Prostate gland (tissue), 2 donors: ENCODE measurements around the gene GM2A.

Experiments used
- POLR2A ChIP-seq: fragments of 450-650 bp; IDR thresholded peaks from one replicate; pipeline ENCODE4 v1.6.1; 2016; ENCODE audit warnings: antibody characterized with exemption, mild to moderate bottlenecking
- POLR2AphosphoS5 ChIP-seq: sonication (generic); formaldehyde crosslinking; IDR thresholded peaks from one replicate; pipeline ENCODE4 v1.6.1; 2017; ENCODE audit warnings: antibody characterized with exemption
- TF ChIP-seq, protein P1 (sequence below), 4 experiments: fragments of 200-600 bp in 2 of 4; fragments of 450-650 bp in 2 of 4; sonication (generic) in 2 of 4; IDR thresholded peaks; 1 replicate in 3 of 4; 2 replicates in 1 of 4; pipeline ENCODE4 v1.5.1; 2016 to 2019; ENCODE audit warnings: antibody characterized with exemption in 4 of 4, mild to moderate bottlenecking in 2 of 4, moderate library complexity in 2 of 4

GRCh38 chr5:151228986-151229385 lies 24.0 kb upstream of the GM2A start:
- TF ChIP-seq, protein P1, sequence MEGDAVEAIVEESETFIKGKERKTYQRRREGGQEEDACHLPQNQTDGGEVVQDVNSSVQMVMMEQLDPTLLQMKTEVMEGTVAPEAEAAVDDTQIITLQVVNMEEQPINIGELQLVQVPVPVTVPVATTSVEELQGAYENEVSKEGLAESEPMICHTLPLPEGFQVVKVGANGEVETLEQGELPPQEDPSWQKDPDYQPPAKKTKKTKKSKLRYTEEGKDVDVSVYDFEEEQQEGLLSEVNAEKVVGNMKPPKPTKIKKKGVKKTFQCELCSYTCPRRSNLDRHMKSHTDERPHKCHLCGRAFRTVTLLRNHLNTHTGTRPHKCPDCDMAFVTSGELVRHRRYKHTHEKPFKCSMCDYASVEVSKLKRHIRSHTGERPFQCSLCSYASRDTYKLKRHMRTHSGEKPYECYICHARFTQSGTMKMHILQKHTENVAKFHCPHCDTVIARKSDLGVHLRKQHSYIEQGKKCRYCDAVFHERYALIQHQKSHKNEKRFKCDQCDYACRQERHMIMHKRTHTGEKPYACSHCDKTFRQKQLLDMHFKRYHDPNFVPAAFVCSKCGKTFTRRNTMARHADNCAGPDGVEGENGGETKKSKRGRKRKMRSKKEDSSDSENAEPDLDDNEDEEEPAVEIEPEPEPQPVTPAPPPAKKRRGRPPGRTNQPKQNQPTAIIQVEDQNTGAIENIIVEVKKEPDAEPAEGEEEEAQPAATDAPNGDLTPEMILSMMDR (IDR thresholded peaks at IDR 0.05) = no peak
- no peak for TF ChIP-seq POLR2A
- no peak for TF ChIP-seq POLR2AphosphoS5
